Stomach smooth muscle (tissue), 2 donors: Measurements from ENCODE around the gene PLEKHA6.

Experiments
- H3K27ac ChIP-seq: one replicate; pipeline ENCODE4 v1.7.0; 2013; ENCODE audit warnings: mild to moderate bottlenecking, low read length, inconsistent platforms
- H3K27me3 ChIP-seq, 2 donors: one replicate each; pipeline ENCODE4 v1.7.0; 2013; ENCODE audit warnings: low read length in 2 of 2; ENCODE audit not compliant: insufficient read depth in 2 of 2, control insufficient read depth in 1 of 2
- H3K36me3 ChIP-seq, 2 donors: one replicate each; pipeline ENCODE4 v1.7.0; 2013; ENCODE audit warnings: low read length in 2 of 2; ENCODE audit not compliant: control insufficient read depth in 2 of 2, insufficient read depth in 2 of 2
- H3K4me1 ChIP-seq: one replicate; pipeline ENCODE4 v1.7.0; 2013; ENCODE audit warnings: low read length; ENCODE audit not compliant: control insufficient read depth, insufficient read depth
- H3K4me3 ChIP-seq, 2 donors: one replicate each; pipeline ENCODE4 v1.7.0; 2013; ENCODE audit warnings: low read length in 2 of 2
- H3K9ac ChIP-seq, 2 donors: one replicate each; pipeline ENCODE4 v1.7.0; 2013; ENCODE audit warnings: low read length in 2 of 2, mild to moderate bottlenecking in 1 of 2
- H3K9me3 ChIP-seq, 2 donors: one replicate each; pipeline ENCODE4 v1.7.0; 2013; ENCODE audit warnings: low read length in 2 of 2; ENCODE audit not compliant: control insufficient read depth in 2 of 2
- donor health status: healthy.
- donor health status: Pancreatic carcinoma.

Gene PLEKHA6

GRCh38 chr1:204323887-204324286 lies 35.8 kb downstream of the PLEKHA6 start:
- peaks cover 0 to 2% of the 10 kb centered on the region in 2 donors for H3K27me3 ChIP-seq
- H3K36me3 ChIP-seq, result no peaks in the 10 kb centered on the region
- peaks cover 4% of the 10 kb centered on the region for H3K4me1 ChIP-seq
- no peak overlapping the region for H3K9ac ChIP-seq
- no peak overlapping the region for H3K4me3 ChIP-seq
- H3K9me3 ChIP-seq, result no peaks in the 10 kb centered on the region
- no peak overlapping the region for H3K27ac ChIP-seq

GRCh38 chr1:204322339-204322868 lies 37.3 kb downstream of the PLEKHA6 start:
- Histone ChIP-seq H3K27me3 (peaks cover 0 to 2% of the 10 kb centered on the region in 2 donors), H3K27ac (no peak overlapping the region), H3K36me3 (no peaks in the 10 kb centered on the region), H3K4me1 (peaks cover 4% of the 10 kb centered on the region), H3K9ac (no peak overlapping the region), H3K4me3 (no peak overlapping the region), H3K9me3 (no peaks in the 10 kb centered on the region)

GRCh38 chr1:204321665-204322064 lies 38.1 kb downstream of the PLEKHA6 start:
- Histone ChIP-seq H3K27me3 (no peaks in the 10 kb centered on the region), H3K9ac (no peak overlapping the region), H3K4me3 (no peak overlapping the region), H3K4me1 (peaks cover 4% of the 10 kb centered on the region), H3K36me3 (no peaks in the 10 kb centered on the region), H3K27ac (no peak overlapping the region), H3K9me3 (no peaks in the 10 kb centered on the region)

GRCh38 chr1:204321051-204321450 lies 38.7 kb downstream of the PLEKHA6 start:
- Histone ChIP-seq H3K9ac (no peak overlapping the region), H3K9me3 (no peaks in the 10 kb centered on the region), H3K4me1 (peaks cover 4% of the 10 kb centered on the region), H3K27ac (no peak overlapping the region), H3K27me3 (no peaks in the 10 kb centered on the region), H3K36me3 (no peaks in the 10 kb centered on the region), H3K4me3 (no peak overlapping the region)

GRCh38 chr1:204320382-204320804 lies 39.3 kb downstream of the PLEKHA6 start:
- Histone ChIP-seq H3K36me3 (no peaks in the 10 kb centered on the region), H3K27me3 (no peaks in the 10 kb centered on the region), H3K9me3 (no peaks in the 10 kb centered on the region), H3K4me3 (no peak overlapping the region), H3K9ac (no peak overlapping the region), H3K4me1 (peaks cover 4% of the 10 kb centered on the region), H3K27ac (no peak overlapping the region)

GRCh38 chr1:204319462-204319861 lies 40.3 kb downstream of the PLEKHA6 start:
- peaks cover 4% of the 10 kb centered on the region for H3K4me1 ChIP-seq
- H3K27me3 ChIP-seq, result no peaks in the 10 kb centered on the region
- no peak overlapping the region for H3K9ac ChIP-seq
- H3K36me3 ChIP-seq, result no peaks in the 10 kb centered on the region
- H3K4me3 ChIP-seq, result no peak overlapping the region
- H3K9me3 ChIP-seq, result no peaks in the 10 kb centered on the region
- H3K27ac ChIP-seq, result no peak overlapping the region

GRCh38 chr1:204319027-204319426 lies 40.7 kb downstream of the PLEKHA6 start:
- Histone ChIP-seq H3K36me3 (no peaks in the 10 kb centered on the region), H3K9me3 (no peaks in the 10 kb centered on the region), H3K4me1 (peaks cover 4% of the 10 kb centered on the region), H3K4me3 (no peak overlapping the region), H3K9ac (no peak overlapping the region), H3K27ac (no peak overlapping the region), H3K27me3 (no peaks in the 10 kb centered on the region)

- H3K4me3 ChIP-seq, result no peak overlapping the region
- H3K4me1 ChIP-seq, result peaks cover 4% of the 10 kb centered on the region
- no peaks in the 10 kb centered on the region for H3K27me3 ChIP-seq
- H3K9ac ChIP-seq, result no peak overlapping the region
- H3K36me3 ChIP-seq, result no peaks in the 10 kb centered on the region
- no peaks in the 10 kb centered on the region for H3K9me3 ChIP-seq
- no peak overlapping the region for H3K27ac ChIP-seq
These were observed 41.4 kb downstream of the PLEKHA6 start for GRCh38 chr1:204318324-204318723.

- Histone ChIP-seq H3K27me3 (no peaks in the 10 kb centered on the region), H3K27ac (no peak overlapping the region), H3K9ac (no peak overlapping the region), H3K4me1 (peaks cover 4% of the 10 kb centered on the region), H3K4me3 (no peak overlapping the region), H3K36me3 (no peaks in the 10 kb centered on the region), H3K9me3 (no peaks in the 10 kb centered on the region)
These were observed 42.6 kb downstream of the PLEKHA6 start for GRCh38 chr1:204317170-204317569.

GRCh38 chr1:204316164-204316563 lies 43.6 kb downstream of the PLEKHA6 start:
- Histone ChIP-seq H3K4me3 (no peak overlapping the region), H3K4me1 (peaks cover 4% of the 10 kb centered on the region), H3K27me3 (no peaks in the 10 kb centered on the region), H3K27ac (no peak overlapping the region), H3K9me3 (no peaks in the 10 kb centered on the region), H3K9ac (no peak overlapping the region), H3K36me3 (no peaks in the 10 kb centered on the region)

GRCh38 chr1:204314893-204315658 lies 44.7 kb downstream of the PLEKHA6 start:
- Histone ChIP-seq H3K27ac (no peak overlapping the region), H3K27me3 (no peaks in the 10 kb centered on the region), H3K9me3 (no peaks in the 10 kb centered on the region), H3K4me1 (peaks cover 2% of the 10 kb centered on the region), H3K9ac (no peak overlapping the region), H3K4me3 (no peak overlapping the region), H3K36me3 (no peaks in the 10 kb centered on the region)
